Daoy (cell line): ENCODE measurements around the gene AMFR. TPM values are rescaled to one million over a fixed set of nuclear protein-coding genes. Genes with fewer than 3 reads are reported as not detected.

Experiments
- DNase-seq: peaks from one replicate; pipeline ENCODE4 v3.0.0-alpha.2; 2015; ENCODE audit warnings: low read depth
- total RNA-seq: library from RNA; depleted of rRNA; stranded (reverse); fragments of >200 nt; shearing (Covaris generic); gene quantifications from 2 replicates; pipeline ENCODE4 v1.2.3, GENCODE V29; 2014; rRNA removed

The AMFR gene
- 71.7 and 122 TPM in 2 replicates for total RNA-seq

DNA sequence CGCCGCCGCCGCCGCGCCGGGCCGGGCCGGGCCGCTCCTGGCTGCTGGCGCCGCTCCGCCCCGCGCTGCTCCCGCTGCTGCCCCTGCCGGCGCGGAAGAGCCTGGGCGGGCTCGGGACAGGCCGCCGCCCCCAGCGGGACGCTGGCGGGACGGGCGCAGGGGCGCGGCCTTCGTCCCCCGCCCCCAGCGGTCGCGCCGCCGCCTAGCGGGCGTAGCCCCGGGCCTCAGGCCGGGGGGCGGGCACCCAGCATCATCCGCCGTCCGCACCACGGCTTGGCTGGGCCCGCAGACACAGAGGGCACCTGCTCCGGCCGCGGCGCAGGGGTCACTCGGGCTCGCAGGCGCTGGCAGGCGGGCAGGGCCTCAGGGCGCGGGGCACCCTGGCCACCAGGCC lies at the start of gene AMFR:
Gene AMFR, minus strand, starts transcription at position 107 of the 394 bp plus-strand sequence. CDS start 218 bp downstream, outside the sequence.
- peak; percentile 86 for DNase-seq

DNA sequence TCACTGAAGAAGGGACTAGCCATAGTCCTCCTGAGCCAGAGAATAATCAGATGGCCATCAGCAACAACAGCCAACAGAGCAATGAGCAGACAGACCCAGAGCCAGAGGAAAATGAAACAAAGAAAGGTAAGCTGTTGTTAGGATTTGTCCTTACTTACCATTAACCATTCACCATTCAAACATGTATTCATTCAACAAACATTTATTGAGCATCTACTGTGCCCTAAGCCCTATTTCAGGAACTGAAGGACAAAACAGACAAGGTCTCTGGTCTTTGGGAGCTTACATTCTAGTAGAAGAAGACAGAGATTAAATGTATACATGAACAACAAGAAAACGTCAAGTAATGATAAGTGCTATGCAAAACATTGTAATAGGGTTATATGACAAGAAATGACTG lies 45.3 kb upstream of the AMFR start:
- DNase-seq = no peak

DNA sequence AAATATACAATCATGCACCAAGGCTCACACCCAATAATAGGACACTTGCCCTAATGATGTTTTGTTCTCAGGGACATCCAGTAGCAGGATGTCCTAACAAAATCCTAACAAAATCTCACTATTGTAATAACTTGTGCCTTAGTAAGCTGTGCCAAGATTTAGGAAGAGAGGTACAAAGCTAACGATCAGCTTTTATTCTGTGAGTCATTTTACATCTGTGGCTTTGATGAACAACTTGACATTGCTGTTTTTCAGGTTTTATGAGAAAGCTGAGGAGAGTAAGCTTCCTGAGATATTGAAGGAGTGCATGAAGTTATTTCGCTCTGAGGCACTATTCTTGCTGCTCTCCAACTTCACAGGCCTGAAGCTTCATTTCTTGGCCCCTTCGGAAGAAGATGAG lies 44.9 kb upstream of the AMFR start:
- DNase-seq = no peak

DNA sequence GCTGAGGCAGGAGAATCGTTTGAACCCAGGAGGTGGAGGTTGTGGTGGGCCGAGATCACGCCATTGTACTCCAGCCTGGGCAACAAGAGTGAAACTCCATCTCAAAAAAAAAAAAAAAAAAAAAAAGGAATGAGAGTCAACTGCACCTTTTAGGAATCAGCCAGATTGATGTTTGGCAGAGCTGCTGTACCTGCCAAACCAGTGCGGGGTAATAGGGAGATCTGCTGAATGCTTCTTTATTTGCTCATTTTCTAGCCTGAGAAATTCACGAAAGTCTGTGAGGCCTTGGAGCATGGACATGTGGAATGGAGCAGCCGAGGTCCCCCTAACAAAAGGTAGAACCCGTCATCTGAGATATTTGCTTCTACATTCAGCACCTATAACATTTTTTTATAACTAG lies 44.4 kb upstream of the AMFR start:
- DNase-seq = no peak

DNA sequence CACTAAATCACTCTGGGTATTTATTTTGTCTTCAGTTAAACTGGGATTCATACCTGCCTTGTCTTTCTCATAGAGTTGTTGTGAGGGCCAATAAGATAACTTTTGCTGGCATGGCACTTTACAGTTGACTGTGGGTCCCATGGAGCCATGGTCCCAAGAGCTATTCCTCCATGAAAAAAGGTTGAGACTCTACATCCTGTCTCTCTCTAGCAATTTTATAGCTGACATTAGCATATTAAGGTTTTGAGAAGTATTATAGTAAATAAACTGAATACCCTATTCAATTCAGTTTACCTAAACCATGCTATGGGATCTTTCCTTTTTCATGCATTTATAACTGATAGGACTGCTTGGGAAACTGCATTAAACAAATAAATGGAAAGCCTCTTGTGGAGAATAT lies 43.5 kb upstream of the AMFR start:
- DNase-seq = no peak

DNA sequence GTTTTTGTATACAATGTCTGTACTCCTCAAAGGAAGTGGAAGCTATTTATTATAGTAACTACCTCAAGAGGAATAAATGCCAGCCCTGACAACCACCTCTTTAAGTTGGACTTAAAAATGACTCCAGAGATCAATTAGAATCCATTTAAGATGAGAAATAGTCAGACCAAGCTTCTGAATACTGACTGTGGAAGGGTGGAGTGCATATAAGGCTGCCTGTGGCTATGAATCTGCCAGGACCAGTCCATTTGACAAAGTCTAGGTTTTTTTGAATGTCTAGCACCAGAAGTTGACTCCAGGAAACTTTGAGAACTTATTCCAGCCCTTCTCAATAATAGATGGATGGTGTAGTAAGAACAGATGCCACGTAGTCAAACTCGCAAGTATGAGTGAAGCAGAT lies 41.0 kb upstream of the AMFR start:
- DNase-seq = no peak

DNA sequence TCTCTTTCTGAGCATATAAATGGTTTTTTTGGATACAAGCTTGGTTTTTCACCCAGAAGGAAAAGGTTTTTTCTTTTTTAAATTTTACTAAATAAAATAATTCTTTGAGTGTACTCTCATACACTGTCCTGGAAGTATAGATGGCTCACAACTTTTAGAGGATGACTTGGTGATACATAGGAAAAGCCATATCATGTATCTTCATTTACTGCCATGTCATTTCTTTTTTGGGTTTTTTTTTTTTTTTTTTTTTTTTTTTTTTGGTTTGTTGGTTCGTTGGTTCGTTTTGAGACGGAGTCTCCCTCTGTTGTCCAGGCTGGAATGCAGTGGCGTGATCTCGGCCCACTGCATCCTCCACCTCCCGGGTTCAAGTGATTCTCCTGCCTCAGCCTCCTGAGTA lies 37.8 kb upstream of the AMFR start:
- no peak for DNase-seq

DNA sequence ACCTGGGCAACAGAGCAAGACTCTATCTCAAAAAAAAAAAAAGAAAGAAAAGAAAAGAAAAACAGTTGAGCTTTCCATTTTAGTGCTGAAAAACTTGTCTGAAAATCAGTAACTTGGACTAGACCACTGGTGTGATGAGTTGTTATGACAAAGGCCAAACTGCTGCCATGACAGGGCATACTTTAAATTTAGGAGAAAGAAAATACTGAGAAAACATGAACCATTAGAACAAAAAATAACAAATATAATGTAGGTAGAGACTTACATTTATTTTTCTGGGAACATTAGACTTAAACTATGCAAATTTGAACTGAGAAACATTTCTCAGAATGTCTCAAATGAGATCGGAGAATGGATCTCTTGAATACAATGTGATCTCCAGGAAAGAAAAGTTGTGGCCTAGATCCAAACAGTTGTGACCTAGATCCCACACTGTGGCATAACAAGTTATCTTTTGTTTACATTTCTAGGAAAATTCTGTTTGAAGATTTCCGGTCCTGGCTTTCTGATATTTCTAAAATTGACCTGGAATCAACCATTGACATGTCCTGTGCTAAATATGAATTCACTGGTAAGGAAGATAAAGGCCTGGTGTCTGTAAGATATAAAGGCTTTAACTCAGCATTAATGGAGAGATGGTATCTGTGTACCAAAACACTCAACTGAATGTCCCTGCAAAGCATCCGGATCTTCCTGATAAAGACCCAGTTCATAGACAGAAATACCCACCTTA lies 36.9 kb upstream of the AMFR start:
- DNase-seq = no peak

DNA sequence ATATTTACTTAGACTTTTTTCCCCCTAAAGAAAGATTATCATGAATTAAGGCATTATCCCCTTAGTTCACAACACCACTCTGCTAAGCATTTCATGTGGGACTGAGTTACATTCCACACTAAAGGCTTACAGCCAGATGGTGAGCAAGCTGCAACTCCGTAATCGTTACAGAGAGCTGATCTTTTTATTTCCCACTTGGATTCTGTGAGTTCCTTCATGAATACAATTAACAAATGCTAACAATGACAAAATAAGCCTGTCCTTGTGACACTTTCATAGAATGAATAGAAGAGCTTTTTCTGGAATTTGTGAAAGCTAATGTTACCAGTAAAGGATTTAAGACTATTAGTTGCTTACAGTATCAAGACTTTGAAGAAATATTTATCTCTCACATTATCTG lies 34.8 kb upstream of the AMFR start:
- no peak for DNase-seq

DNA sequence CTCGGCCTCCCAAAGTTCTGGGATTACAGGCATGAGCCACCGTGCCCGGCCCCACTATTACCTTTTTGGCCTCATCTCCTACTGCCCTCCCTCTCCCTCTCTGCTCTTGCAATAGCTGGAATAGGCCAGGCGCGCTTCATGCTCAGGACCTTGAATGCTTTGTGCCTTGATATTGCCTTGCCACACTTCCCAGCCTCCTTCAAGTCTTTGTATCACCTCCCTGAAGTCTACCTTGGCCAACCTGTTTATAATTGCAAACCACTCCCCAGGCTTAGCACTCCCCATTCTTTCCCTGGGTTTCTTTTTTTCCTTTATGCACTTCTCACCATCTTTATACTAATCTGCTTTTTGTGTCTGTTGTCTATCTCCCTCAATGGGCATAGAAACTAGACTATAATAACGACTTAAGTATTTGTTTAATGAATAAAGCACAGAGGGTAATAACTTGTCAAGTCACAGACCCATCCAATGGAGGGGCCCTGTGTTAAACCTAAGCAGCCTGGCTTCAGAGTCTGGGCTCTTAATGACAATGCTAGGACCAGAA lies 32.7 kb upstream of the AMFR start:
- DNase-seq = no peak

DNA sequence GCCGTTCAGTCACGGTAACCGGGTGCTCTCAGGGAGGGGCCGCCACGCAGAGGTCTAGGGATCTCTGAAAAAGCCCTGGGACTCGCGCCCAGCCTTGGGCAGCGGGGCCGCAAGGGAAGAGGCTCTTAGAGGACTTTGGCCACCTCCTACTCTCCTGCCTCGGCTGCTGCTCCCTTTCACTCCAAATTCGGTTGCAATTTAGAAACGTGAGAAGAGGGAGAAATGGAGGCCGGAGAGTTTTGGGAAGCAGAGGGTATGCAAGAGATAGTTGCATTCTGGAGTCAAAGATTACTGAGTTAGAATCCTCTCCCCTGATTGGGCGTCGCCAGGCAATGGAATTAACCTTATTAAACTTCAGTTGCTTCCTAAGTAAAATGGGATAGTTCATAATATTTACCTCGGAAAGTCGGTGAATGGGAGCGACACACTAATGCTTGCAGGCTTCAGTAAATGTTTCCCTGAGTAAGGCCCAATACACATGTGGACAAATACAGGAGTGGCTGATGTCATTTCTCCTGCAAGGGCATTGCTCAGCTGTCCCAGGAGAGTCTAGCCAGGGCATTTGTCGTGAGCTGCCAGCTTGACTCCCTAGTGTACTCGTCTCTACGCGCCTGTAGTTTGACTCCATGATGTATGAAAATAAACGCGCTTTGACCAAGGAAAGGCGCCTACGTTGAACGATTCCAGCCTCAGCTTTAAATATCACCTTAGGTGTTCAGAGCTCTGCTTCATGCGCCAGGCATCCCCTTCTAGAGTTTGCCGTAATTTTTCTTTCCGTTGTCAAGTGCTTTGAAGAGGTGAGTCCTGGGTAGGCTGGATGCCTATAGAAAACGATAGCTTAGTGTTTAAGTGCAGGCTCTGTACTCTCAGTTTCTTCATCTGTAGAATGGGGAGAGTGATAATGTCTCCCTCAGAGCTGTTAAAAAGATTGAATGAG lies 26.7 kb upstream of the AMFR start:
- peak; percentile 23 for DNase-seq

DNA sequence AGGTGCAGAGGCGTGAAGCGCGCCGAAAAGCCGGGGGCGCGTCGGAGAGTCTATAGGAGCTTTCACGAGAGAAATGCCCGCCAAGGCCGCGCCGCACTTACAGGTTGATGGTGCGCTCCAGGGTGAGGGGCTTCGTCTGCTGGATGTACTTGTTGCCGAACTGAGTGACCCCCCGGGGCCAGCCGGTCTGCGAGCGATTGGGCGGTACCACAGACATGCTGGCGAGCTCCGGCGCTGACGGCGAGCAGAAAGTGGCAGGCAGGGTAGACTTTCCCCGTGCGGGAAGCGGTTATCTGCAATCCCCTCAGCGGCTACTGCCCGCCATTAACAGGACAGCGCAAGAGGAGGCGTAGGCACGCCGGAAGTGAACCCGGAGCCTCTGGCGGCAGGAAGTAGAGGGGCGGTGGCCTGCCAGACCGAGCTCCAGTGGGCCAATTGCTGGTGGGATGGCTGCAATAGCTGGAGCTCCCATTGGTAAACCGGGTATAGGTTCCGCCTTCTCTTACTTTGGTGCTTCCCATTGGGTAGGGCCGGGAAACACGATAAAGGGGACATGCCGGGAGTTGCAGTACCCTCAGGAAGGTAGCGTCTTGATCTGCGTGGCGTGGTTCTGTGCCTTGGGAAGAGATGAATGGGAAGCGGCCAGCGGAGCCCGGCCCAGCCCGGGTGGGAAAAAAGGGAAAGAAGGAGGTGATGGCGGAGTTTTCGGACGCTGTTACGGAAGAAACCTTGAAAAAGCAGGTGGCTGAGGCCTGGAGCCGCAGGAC lies 25.8 kb upstream of the AMFR start, which contains the start of the genes NUDT21 and OGFOD1:
Gene NUDT21, minus strand, starts transcription at position 347 of the 767 bp plus-strand sequence. Its CDS starts 130 bp downstream, at position 217.
Gene OGFOD1, plus strand, starts transcription at position 569 of the 767 bp plus-strand sequence. Its CDS starts 59 bp downstream, at position 628.
- peak; percentile 96 for DNase-seq

DNA sequence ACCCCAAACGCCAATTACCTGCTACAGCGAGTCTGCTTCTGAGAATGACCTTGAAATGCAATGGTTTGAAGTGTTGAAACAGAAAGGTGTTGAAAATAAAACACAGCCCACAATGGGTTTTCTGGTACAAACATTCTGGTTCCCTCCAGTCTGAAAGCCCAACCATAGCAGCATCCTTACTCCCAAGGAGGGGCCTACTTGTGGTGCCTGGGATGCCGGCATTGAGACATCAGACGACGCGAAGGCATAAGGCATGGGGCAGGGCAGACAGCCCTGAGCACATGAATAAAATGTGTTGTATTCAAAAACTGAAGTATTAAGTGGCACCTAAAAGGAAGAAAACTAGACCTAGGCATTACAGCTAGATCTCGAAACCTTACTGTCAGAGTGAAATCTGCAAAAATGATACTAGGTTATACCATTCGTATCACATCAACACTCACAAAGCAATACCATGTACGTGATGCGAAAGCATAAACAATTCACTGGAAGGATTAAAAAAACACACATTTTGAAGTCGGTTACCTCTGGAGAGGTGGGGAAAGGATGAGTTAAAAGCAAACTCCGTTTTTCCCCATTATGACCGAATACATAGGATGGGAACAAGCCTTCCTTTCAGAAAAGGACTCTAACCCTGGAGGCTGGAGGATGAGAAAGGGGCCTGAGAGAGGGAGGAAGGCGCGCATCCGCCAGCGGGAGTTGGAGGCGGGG lies 25.1 kb upstream of the AMFR start:
- no peak for DNase-seq

DNA sequence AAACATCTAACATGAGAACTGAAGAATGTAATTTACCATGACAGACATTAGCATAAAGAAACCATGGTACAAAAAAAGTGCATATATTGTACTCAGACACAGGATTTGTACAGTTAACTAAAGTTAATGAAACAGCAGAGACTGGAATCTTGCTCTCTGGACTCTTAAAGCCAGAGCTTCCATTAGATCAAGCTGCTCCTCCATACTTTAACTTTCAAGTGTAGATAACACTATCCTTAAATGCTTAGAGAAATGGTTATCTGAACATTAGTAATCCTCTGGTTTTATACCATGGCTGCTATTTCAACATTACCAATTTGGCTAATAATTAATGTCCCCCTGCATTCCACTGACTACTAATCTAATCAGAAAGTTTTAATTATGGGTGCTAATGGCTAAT lies 22.7 kb upstream of the AMFR start:
- no peak for DNase-seq

DNA sequence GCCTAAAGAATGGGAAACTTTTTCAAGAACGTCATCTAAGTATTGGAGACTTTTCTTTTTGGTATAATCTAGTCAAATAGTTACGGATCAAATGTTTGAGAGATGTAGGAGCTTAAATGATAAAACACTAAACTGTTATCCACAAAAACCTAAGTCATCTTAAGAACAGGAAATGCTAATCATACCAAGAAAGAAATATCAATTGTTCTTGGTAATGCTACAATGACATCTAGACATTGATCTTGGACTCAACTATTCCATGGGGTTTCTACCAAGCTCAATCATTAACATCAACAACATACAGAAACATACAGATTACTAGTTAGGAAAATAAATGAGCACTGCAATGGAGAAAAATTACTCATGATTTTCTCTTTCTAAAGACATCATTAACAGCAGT lies 21.9 kb upstream of the AMFR start:
- DNase-seq = no peak

DNA sequence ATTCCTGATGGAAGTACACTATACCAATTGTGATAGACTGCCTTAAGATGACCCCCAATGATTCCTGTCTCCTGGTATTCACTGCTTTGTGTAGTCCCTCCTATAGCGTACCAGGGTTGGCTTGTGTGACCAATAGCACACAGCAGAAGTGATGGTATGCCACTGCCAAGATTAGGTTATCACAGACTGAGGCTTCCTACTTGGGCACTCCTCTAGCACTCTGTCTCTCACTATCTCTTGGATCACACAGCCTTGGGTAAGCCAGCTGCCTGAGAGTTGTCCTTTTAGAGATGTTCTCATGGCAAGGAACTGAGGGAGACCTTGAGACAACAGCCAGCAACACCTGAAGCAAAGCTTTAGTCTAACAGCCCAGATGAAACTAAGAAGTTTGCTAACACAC lies 12.7 kb upstream of the AMFR start:
- DNase-seq = no peak

DNA sequence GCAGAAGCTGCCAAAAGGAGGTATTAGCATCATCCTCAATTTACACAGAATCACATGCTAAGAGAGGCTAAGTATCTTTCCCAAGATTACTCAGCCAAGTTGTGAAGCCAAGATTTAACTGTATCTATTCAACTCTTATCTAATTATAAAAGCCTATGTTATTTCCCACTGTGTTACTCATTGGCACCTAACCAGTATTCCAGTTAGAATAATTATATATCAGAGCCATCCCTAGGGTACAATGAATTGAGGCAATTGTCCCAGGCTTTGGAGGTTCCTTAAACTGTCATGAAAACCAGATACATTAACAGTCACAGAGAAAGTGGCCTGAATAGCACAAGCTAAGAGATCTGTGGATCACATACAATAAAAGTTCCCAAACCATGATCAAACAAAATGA lies 10.9 kb upstream of the AMFR start:
- DNase-seq = no peak

DNA sequence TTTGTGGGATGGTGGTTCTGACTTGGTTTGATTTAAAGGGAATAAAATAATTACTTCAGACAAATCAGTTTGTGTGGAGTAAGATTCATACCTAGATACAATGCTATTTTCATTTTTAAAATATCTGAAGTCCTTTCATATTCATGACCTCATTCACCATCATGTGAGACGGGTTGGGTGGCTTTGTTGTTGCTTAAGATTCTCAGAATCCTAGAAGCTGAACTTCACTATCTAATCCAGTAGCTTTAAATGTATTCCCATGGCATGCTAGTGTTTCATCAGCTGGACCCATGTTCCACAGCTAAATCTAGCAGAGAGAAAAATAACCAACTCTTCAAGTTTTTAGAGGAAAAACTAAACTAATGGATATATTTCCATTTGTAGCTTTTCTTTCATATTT lies 2.7 kb upstream of the AMFR start:
- DNase-seq = no peak

DNA sequence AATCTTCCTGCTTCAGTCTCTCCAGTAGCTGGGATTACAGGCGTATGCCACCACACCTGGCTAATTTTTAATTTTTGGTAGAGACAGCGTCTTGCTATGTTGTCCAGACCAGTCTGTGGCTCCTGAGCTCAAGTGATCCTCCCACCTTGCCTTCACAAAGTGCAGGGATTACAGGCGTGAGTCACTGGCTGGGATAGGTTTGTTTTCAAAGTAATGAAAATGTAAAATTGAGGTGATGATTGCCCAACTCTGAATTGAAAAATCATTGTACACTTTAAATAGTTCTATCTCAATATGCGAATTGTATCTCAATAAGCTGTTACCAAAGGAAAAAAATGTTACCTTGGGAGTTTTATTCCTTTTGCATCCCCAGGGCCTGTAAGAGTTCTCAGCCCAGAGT lies 1.2 kb upstream of the AMFR start:
- DNase-seq = peak; percentile 15

DNA sequence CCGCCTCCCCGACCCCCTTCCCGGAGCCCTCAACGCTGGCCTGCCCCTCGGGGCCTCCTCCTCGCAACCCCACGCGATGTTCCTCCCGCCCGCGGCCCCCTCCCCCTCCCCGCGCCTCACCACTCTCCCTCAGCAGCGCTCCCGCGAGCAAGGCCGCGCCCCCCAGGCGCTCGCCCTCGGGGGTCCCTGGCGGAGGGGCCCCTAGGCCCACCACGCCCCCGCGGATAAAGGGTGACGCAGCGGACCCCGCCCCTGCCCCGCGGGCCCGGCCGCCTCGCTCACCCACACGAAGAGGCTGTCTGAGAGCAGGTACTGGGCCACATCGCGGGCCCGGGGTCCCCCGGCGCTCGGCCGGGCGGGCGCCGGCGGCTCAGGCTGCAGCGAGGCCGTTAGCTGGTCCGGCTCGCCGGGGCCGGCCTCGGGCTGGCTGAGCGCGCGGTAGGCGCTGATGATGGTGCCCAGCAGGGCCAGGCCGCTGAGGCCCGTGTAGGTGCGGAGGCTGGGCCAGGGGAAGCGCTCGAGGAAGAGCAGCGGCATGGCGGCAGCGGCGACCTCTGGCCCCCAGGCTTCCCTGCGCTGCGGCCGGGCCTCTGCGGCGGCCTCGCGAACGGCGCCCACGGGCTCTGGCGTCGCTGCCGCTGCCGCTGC lies 430 bp downstream of the AMFR start:
- DNase-seq = no peak

DNA sequence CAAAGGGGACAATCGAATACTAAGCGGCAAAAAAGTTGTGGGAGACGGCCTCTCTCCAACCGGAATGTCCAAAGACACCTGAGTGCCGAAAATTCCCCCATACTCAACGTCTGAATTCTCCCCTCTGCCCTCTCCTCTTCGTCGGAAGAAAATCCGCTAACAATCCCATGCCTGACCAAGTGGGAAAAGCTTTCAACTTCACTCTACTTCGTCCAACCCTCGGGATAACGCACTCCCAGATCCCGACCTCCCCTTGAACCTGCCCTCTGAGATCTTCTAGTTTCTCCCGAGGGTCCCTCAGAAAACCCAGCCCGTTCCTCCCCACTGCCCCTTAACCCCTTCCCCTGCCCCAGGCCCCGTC lies 961 bp downstream of the AMFR start:
- no peak for DNase-seq
